Heart left ventricle (tissue), 16 donors: Measurements from ENCODE around the gene COMMD7. TPM values are rescaled to one million over a fixed set of nuclear protein-coding genes. Genes with fewer than 3 reads are reported as not detected.
"Not testable (repeated sequence)": the region's sequence is repeated elsewhere in the genome, so short reads cannot be mapped to it uniquely, and the experiment has no call there.

ENCODE experiments used
- ATAC-seq, 4 donors: fragments of 200-7000 bp; cut with Tn5 transposase; one replicate each; pipeline ENCODE4 v1.9.1; 2020 to 2022; ENCODE audit warnings: moderate library complexity in 4 of 4, mild to moderate bottlenecking in 3 of 4, moderate number of reproducible peaks in 1 of 4
- DNase-seq, 5 donors: peaks; one replicate each; pipeline ENCODE4 v3.0.0-alpha.2; 2020
- H3K27ac ChIP-seq, 12 donors: fragments of 200-600 bp; sonication (generic) in 4 of 12; one replicate each; pipeline versions ENCODE4 v1.5.0 to v1.8.0; 2016 to 2022; ENCODE audit warnings: mild to moderate bottlenecking in 2 of 12
- H3K27me3 ChIP-seq, 9 donors: fragments of 200-600 bp; sonication (generic) in 2 of 9; one replicate each; pipeline versions ENCODE4 v1.5.1 to v1.8.0; 2016 to 2022; ENCODE audit warnings: mild to moderate bottlenecking in 3 of 9
- H3K36me3 ChIP-seq, 9 donors: fragments of 200-600 bp; sonication (generic) in 2 of 9; one replicate each; pipeline versions ENCODE4 v1.5.0 to v1.8.0; 2018 to 2022; ENCODE audit warnings: mild to moderate bottlenecking in 2 of 9
- H3K4me1 ChIP-seq, 12 donors: fragments of 200-600 bp; sonication (generic) in 4 of 12; one replicate each; pipeline versions ENCODE4 v1.5.0 to v1.8.0; 2016 to 2022; ENCODE audit warnings: mild to moderate bottlenecking in 3 of 12
- H3K4me3 ChIP-seq, 12 donors: fragments of 200-600 bp; sonication (generic) in 4 of 12; one replicate each; pipeline versions ENCODE4 v1.5.0 to v1.8.0; 2017 to 2022; ENCODE audit warnings: mild to moderate bottlenecking in 9 of 12, moderate library complexity in 4 of 12
- H3K9me3 ChIP-seq, 12 donors: fragments of 200-600 bp; sonication (generic) in 4 of 12; one replicate each; pipeline versions ENCODE4 v1.5.0 to v1.8.0; 2016 to 2022; ENCODE audit warnings: mild to moderate bottlenecking in 1 of 12
- POLR2A ChIP-seq, 2 donors: fragments of 450-650 bp; IDR thresholded peaks; one replicate each; pipeline ENCODE4 v1.6.1; 2017; ENCODE audit warnings: antibody characterized with exemption in 2 of 2, mild to moderate bottlenecking in 2 of 2, moderate library complexity in 2 of 2
- WGBS, 4 donors: extraction: QIAGEN DNeasy Blood & Tissue Kit in 2 of 4; methylation state at CpG; one replicate each; pipeline versions ENCODE4 v1.1.5 to v1.1.7; 2013 to 2018; 5-methylcytosine and 5-hydroxymethylcytosine counted together
- intact Hi-C, 10 donors: fragments of 100-400 bp; cut with DNase I; formaldehyde crosslinking; loops; one replicate each; pipeline versions ENCODE4 v1.11.1 to v1.14.2; 2022
- polyA plus RNA-seq, 2 donors: library from polyadenylated mRNA; stranded (reverse); fragments of 200-250 nt; gene quantifications; one replicate each; pipeline ENCODE4 v1.2.3, GENCODE V29; 2013
- total RNA-seq, 9 donors: library from RNA; depleted of rRNA in 2 of 9; stranded (reverse); fragments of >200 nt in 2 of 9; fragmentation: NEBNext Ultra II Directional in 3 of 9; extraction: Animal tissue kit (Norgen Biotek cat#: 25700) in 3 of 9; gene quantifications; one replicate each; pipeline versions ENCODE4 v1.1.0 to v1.2.4, GENCODE V29; 2016 to 2023
- TF ChIP-seq, protein P1 (sequence below), 12 donors: fragments of 200-600 bp; sonication (generic) in 4 of 12; IDR thresholded peaks; one replicate each; pipeline versions ENCODE4 v1.5.0 to v1.8.0; 2018 to 2022; ENCODE audit warnings: antibody characterized with exemption in 12 of 12, mild to moderate bottlenecking in 5 of 12
- donor health status: ischemic (EF 13 %, LVEDD 7.1; RV severe dilation, severe dysfunction).
- donor health status: healthy with polysubstance abuse.
- donor health status: DM: no; HTN: yes; CAD: no.
- donor health status: DM: no; HTN: no; CAD: no.
- donor health status: ischemic (EF 25% LVEDD 6.9; RV normal size, moderate dysfunction).
- donor health status: ischemic (EF 25% LVEDD 5.7; RV mildly dilated, moderate dysfunction).
- donor health status: healthy.
- donor health status: DM: yes; HTN: yes; CAD: no.
- donor health status: ischemic (EF 35%, LVEDD 5.7; RV mildly dilated, moderate dysfunction).
- donor health status: nonischemic (EF 11% LVEDD 7.7; RV severe dilation, severe dysfunction).
- donor health status: DM: yes; HTN: yes; CAD: no.
- donor health status: PGD.
- donor health status: ischemic (EF 29% LVEDD 5.4; RV normal size, mild dysfunction).
- donor health status: nonischemic (EF 23%, LVEDD 6.1; RV moderate dilation, normal function).

The COMMD7 gene
- total and polyA plus RNA-seq, 11 donors, result 30.3 to 72.4 (median 43.7) TPM

GRCh38 chr20:32767418-32768198 is 24.3 kb upstream of the COMMD7 start:
- H3K9me3 ChIP-seq, result no peaks in the 10 kb centered on the region
- no peaks in the 10 kb centered on the region for H3K36me3 ChIP-seq
- DNase-seq (no peak), ATAC-seq (no peak)
- no peak overlapping the region for H3K4me3 ChIP-seq
- WGBS, 4 donors, result 89 to 97% (median 95%) methylated on average over 9 of the region's 9 CpGs
- H3K27ac ChIP-seq, result no peak overlapping the region
- TF ChIP-seq, protein P1, sequence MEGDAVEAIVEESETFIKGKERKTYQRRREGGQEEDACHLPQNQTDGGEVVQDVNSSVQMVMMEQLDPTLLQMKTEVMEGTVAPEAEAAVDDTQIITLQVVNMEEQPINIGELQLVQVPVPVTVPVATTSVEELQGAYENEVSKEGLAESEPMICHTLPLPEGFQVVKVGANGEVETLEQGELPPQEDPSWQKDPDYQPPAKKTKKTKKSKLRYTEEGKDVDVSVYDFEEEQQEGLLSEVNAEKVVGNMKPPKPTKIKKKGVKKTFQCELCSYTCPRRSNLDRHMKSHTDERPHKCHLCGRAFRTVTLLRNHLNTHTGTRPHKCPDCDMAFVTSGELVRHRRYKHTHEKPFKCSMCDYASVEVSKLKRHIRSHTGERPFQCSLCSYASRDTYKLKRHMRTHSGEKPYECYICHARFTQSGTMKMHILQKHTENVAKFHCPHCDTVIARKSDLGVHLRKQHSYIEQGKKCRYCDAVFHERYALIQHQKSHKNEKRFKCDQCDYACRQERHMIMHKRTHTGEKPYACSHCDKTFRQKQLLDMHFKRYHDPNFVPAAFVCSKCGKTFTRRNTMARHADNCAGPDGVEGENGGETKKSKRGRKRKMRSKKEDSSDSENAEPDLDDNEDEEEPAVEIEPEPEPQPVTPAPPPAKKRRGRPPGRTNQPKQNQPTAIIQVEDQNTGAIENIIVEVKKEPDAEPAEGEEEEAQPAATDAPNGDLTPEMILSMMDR (IDR thresholded peaks at IDR 0.05), result no peak
- no peak for TF ChIP-seq POLR2A (IDR thresholded peaks at IDR 0.05)
- intact Hi-C loops, result no loop called here
- no peaks in the 10 kb centered on the region for H3K27me3 ChIP-seq
- H3K4me1 ChIP-seq, result peaks cover 0 to 18% (median 9%) of the 10 kb centered on the region in 12 donors

- peaks cover 0 to 26% (median 13%) of the 10 kb centered on the region in 12 donors for H3K4me1 ChIP-seq
- WGBS, 4 donors, result 89 to 94% (median 92%) methylated on average over 17 of the region's 17 CpGs
- H3K36me3 ChIP-seq, H3K9me3 ChIP-seq, DNase-seq, H3K27ac ChIP-seq, H3K27me3 ChIP-seq, ATAC-seq, intact Hi-C loops, H3K4me3 ChIP-seq: not testable (repeated sequence)
Observed at GRCh38 chr20:32765230-32765875, 22.1 kb upstream of the COMMD7 start.

GRCh38 chr20:32764005-32764960 is 21.0 kb upstream of the COMMD7 start:
- H3K27me3 ChIP-seq, result no peaks in the 10 kb centered on the region
- WGBS, 4 donors, result 58 to 66% (median 63%) methylated on average over 17 of the region's 17 CpGs
- H3K4me1 ChIP-seq, result peaks cover 0 to 26% (median 13%) of the 10 kb centered on the region in 12 donors
- TF ChIP-seq, protein P1 (IDR thresholded peaks at IDR 0.05), result no peak
- no peak for TF ChIP-seq POLR2A (IDR thresholded peaks at IDR 0.05)
- intact Hi-C loops, result loop anchor here in 3 of 10 donors (5.0 kb wide), 2 partner anchors 87 to 92 kb away; partner anchors contain the start of gene C20orf203 (in 1 of the 3)
- no peaks in the 10 kb centered on the region for H3K36me3 ChIP-seq
- H3K27ac ChIP-seq, result no peak overlapping the region
- no peaks in the 10 kb centered on the region for H3K9me3 ChIP-seq
- ATAC-seq, result no peak
- peak overlapping the region in 2 of 12 donors; percentile 83 to 93 for H3K4me3 ChIP-seq
- DNase-seq, result no peak

- H3K9me3 ChIP-seq, result no peaks in the 10 kb centered on the region
- TF ChIP-seq POLR2A (IDR thresholded peaks at IDR 0.05), result no peak
- TF ChIP-seq, protein P1 (IDR thresholded peaks at IDR 0.05), result no peak
- WGBS, 4 donors, result 21 to 42% (median 27%) methylated on average over 21 to 40 of the region's 40 CpGs
- peaks cover 0 to 26% (median 13%) of the 10 kb centered on the region in 12 donors for H3K4me1 ChIP-seq
- H3K27ac ChIP-seq, result peak overlapping the region in 1 of 12 donors; percentile 67
- H3K27me3 ChIP-seq, result no peaks in the 10 kb centered on the region
- DNase-seq, result no peak
- intact Hi-C loops, result loop anchor here in 3 of 10 donors (5.0 kb wide), 2 partner anchors 86 to 91 kb away; partner anchors contain the start of gene C20orf203 (in 1 of the 3)
- H3K36me3 ChIP-seq, result no peaks in the 10 kb centered on the region
- no peak for ATAC-seq
- peak overlapping the region; percentile 59 to 99 (median 84) for H3K4me3 ChIP-seq
Observed at GRCh38 chr20:32763202-32764004, 20.1 kb upstream of the COMMD7 start.
